ENCODE measurements around the gene PTPRN2. TPM values are rescaled to one million over a fixed set of nuclear protein-coding genes. Genes with fewer than 3 reads are reported as not detected.

The PTPRN2 gene
- total and polyA plus RNA-seq, 9 of the 15 experiments (the other 6 are each of a cell fraction or from before 2014, with no cell fraction given): not detected

DNA sequence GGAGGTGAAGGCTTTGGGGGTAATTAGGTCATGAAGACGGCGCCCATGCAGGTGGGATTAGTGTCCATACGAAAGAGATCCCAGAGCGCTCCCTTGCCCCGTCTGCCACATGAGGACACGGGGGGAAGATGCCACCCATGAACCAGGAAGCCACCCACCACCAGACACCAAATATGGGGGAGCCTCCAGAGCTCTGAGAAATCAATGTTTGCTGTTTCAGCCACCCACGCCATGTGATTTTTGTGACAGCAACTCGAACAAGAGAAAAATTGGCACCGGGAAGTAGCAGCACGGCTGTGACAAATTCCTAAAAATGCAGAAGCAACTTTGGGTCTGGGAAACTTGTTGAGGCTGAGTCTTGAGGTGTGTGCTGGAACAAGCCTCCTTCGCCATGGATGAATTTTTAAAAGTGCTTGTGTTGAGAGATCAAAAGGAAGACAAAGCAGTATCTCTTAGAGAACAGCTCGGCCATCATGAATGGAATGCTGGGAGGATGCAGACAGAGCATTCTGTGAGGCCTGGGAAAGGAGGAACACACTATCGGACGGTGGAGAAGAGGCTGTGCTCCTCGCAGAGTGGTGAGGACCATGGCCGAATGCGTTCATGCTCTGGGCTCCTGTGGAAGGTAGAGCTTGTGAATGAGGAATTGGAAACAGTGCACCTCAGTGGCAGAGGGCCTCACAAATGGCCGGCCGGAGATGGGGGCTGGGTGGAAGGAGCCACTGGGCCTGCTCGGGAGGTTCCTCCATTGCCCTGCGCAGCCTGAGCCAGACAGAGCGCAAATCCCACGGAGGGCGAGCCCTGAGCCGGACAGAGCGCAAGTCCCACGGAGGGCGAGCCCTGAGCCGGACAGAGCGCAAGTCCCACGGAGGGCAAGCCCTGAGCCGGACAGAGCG, 277.5 kb downstream of the PTPRN2 start (continued):
- TF ChIP-seq, protein P1, sequence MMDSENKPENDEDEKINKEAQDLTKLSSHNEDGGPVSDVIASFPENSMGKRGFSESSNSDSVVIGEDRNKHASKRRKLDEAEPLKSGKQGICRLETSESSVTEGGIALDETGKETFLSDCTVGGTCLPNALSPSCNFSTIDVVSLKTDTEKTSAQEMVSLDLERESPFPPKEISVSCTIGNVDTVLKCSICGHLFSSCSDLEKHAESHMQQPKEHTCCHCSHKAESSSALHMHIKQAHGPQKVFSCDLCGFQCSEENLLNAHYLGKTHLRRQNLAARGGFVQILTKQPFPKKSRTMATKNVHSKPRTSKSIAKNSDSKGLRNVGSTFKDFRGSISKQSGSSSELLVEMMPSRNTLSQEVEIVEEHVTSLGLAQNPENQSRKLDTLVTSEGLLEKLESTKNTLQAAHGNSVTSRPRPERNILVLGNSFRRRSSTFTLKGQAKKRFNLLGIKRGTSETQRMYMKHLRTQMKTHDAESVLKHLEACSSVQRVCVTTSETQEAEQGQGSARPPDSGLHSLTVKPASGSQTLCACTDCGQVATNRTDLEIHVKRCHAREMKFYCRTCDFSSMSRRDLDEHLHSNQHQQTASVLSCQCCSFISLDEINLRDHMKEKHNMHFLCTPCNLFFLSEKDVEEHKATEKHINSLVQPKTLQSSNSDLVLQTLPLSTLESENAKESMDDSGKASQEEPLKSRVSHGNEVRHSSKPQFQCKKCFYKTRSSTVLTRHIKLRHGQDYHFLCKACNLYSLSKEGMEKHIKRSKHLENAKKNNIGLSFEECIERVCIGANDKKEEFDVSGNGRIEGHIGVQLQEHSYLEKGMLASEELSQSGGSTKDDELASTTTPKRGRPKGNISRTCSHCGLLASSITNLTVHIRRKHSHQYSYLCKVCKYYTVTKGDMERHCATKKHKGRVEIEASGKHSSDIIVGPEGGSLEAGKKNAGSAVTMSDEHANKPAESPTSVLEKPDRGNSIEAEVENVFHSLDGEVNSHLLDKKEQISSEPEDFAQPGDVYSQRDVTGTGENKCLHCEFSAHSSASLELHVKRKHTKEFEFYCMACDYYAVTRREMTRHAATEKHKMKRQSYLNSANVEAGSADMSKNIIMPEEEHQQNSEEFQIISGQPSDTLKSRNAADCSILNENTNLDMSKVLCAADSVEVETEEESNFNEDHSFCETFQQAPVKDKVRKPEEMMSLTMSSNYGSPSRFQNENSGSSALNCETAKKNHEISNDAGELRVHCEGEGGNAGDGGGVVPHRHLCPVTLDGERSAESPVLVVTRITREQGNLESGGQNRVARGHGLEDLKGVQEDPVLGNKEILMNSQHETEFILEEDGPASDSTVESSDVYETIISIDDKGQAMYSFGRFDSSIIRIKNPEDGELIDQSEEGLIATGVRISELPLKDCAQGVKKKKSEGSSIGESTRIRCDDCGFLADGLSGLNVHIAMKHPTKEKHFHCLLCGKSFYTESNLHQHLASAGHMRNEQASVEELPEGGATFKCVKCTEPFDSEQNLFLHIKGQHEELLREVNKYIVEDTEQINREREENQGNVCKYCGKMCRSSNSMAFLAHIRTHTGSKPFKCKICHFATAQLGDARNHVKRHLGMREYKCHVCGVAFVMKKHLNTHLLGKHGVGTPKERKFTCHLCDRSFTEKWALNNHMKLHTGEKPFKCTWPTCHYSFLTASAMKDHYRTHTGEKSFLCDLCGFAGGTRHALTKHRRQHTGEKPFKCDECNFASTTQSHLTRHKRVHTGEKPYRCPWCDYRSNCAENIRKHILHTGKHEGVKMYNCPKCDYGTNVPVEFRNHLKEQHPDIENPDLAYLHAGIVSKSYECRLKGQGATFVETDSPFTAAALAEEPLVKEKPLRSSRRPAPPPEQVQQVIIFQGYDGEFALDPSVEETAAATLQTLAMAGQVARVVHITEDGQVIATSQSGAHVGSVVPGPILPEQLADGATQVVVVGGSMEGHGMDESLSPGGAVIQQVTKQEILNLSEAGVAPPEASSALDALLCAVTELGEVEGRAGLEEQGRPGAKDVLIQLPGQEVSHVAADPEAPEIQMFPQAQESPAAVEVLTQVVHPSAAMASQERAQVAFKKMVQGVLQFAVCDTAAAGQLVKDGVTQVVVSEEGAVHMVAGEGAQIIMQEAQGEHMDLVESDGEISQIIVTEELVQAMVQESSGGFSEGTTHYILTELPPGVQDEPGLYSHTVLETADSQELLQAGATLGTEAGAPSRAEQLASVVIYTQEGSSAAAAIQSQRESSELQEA (IDR thresholded peaks at IDR 0.05; ENCODE audit: low read depth): no peak
- TF ChIP-seq ZNF699 (CRISPR knock-in tag; IDR thresholded peaks at IDR 0.05; ENCODE audit: insufficient replicate concordance) (no peak), POLR3G (IDR thresholded peaks at IDR 0.05; ENCODE audit: extremely low read depth, insufficient read length, insufficient replicate concordance) (no peak)
